GM06990 (cell line): ENCODE results near the gene OR52K1.

Source experiments
- DNase-seq: peaks from one replicate; pipeline ENCODE4 v3.0.0-alpha.2; 2011; ENCODE audit not compliant: insufficient read length; ENCODE audit errors: extremely low read depth
- H3K27me3 ChIP-seq: replicated peaks from 2 replicates; pipeline ENCODE4 v1.6.0; 2011; ENCODE audit warnings: low read length; ENCODE audit not compliant: control insufficient read depth, insufficient read depth
- H3K36me3 ChIP-seq: 2 replicates; pipeline ENCODE4 v1.5.1; 2011; ENCODE audit warnings: low read length; ENCODE audit not compliant: control insufficient read depth, insufficient read depth
- H3K4me3 ChIP-seq: replicated peaks from 2 replicates; pipeline ENCODE4 v1.5.1; 2011; ENCODE audit warnings: low read depth, mild to moderate bottlenecking, control low read depth, low read length
- TF ChIP-seq, protein P1 (sequence below): IDR thresholded peaks from 2 replicates; pipeline ENCODE4 v1.5.1; 2011; ENCODE audit warnings: low read length, control low read depth, mild to moderate bottlenecking, inconsistent platforms; ENCODE audit not compliant: insufficient read depth, poor library complexity, severe bottlenecking

The OR52K1 gene

DNA sequence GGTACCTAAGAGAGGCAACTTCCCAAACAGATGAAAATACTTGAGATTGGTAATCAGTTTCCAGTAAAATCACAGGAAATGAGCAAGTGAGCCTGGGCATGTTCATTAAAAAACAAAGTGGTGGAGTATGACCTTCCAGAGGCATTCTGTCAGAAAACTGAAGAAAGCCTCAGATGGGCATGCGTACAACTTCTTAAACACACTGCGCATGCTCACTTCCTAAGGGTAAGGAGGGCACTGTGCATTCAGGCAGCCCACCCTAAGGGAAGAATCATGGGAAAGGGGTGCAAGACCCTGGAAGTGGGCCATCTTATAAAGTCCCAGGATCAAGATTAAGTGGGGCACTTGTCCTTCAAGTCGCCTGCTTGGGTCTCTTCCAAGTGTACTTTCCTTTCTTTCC lies 29.3 kb upstream of the OR52K1 start:
- Histone ChIP-seq H3K4me3 (no peak overlapping the region), H3K36me3 (no peaks in the 10 kb centered on the region), H3K27me3 (no peaks in the 10 kb centered on the region)
- TF ChIP-seq, protein P1, sequence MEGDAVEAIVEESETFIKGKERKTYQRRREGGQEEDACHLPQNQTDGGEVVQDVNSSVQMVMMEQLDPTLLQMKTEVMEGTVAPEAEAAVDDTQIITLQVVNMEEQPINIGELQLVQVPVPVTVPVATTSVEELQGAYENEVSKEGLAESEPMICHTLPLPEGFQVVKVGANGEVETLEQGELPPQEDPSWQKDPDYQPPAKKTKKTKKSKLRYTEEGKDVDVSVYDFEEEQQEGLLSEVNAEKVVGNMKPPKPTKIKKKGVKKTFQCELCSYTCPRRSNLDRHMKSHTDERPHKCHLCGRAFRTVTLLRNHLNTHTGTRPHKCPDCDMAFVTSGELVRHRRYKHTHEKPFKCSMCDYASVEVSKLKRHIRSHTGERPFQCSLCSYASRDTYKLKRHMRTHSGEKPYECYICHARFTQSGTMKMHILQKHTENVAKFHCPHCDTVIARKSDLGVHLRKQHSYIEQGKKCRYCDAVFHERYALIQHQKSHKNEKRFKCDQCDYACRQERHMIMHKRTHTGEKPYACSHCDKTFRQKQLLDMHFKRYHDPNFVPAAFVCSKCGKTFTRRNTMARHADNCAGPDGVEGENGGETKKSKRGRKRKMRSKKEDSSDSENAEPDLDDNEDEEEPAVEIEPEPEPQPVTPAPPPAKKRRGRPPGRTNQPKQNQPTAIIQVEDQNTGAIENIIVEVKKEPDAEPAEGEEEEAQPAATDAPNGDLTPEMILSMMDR: no peak
- no peak for DNase-seq

DNA sequence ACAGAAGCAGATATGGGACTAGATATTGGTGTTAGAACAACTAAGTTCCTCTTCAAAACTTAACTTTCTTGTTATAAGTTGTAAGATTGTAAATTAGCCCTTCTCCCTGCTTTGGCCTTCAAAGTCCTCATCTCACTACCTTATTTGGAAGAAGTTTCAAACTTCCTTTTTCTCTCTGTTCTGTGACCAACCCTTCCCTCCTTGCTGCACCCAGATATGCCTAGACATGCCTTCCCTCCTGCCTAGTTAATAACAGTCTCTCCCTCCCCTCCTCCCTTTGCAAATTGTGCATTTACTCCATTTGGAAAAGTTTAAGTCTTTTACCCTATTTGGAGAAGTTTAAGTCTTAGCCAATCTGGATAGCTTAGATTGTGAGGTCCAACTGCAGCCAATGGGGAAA lies 28.4 kb upstream of the OR52K1 start:
- TF ChIP-seq, protein P1: no peak
- no peaks in the 10 kb centered on the region for H3K36me3 ChIP-seq
- no peaks in the 10 kb centered on the region for H3K27me3 ChIP-seq
- DNase-seq: no peak
- H3K4me3 ChIP-seq: no peak overlapping the region

DNA sequence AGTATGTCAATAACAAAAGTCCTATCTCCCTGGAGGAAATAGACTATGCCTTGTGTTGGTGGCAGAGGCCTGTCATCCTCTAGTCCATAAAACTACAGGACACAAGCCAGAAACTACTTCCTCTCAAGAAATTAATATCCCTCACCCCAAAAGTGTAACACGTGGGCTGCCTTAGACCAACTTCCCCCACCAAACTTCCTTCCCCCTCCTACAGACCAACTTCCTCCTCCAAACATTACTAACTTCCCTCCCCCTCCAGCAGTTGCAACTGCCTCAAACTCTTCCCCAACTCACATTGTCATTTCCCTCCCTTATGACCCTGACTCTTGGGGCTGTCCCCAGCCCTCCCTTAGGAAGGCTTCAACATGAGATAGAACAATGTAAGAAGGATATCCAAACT lies 27.0 kb upstream of the OR52K1 start:
- no peaks in the 10 kb centered on the region for H3K27me3 ChIP-seq
- H3K36me3 ChIP-seq: no peaks in the 10 kb centered on the region
- H3K4me3 ChIP-seq: no peak overlapping the region
- TF ChIP-seq, protein P1: no peak
- no peak for DNase-seq

DNA sequence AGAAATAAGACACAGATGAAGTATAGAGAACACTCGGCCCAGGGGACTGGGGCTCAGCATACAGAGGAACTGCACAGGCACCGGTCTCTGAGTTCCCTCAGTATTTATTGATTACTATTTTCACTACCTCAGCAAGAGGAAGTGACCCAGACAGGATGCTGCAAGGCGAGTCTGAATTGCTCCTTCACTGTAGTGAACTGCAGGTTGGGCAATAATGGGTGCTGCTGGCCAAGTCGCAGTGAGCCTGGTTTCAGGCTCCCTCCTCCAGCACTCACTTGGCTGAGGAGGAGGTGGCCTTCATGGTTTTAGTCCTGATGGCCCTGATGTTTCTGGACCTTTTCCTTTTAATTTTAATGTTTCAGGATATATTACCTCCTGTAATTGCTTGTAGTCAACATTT lies 22.9 kb upstream of the OR52K1 start:
- DNase-seq: no peak

DNA sequence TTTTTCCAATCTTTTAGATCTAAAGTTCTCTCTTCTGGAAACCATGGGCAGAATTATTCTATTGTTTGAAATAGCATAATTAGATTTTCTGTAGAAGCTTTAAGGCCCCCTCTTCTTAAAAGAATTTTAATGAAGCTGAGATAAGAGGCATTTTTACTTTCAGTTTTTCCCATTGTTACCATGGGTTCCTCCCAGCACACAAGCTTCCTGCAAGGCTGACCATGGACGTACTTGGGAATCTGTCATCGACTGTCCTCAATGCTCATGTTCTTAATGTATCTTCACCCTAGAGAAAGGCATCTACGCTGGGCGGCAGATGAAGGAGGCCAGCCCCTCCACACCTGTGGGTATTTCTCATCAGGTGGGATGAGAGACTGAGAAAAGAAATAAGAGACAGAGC lies 22.3 kb upstream of the OR52K1 start:
- no peaks in the 10 kb centered on the region for H3K36me3 ChIP-seq
- TF ChIP-seq, protein P1: no peak
- no peaks in the 10 kb centered on the region for H3K27me3 ChIP-seq
- DNase-seq: no peak
- H3K4me3 ChIP-seq: no peak overlapping the region

More for the DNA sequence above, 22.9 kb upstream of the OR52K1 start:
- H3K36me3 ChIP-seq: no peaks in the 10 kb centered on the region
- H3K27me3 ChIP-seq: no peaks in the 10 kb centered on the region
- TF ChIP-seq, protein P1: no peak
- no peak overlapping the region for H3K4me3 ChIP-seq
